ENCODE measurements around the gene BCL6. TPM values are rescaled to one million over a fixed set of nuclear protein-coding genes. Genes with fewer than 3 reads are reported as not detected.

Gene BCL6
- total and polyA plus RNA-seq, 9 of the 15 experiments (the other 6 are each of a cell fraction or from before 2014, with no cell fraction given): 0.08 to 3.5 (median 1.6) TPM

DNA sequence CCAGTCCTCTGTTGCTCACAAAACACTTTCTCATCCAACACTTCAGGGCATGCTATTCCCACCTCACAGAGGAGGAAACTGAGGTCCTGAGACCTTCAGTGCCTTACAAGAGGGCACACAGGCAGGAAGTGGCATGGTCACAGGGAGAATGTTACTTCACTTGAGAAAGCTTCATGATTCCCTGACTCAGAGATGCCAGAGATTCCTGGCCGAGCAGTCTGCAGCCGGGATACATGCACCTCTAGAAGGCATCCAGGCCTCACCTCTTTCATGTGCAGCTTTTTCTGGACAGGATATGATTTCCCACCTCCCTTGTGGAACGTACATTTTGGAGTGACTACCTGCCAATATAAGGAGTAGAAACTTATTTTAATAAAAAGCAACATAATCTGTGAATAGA, 72.3 kb downstream of the BCL6 start:
- intact Hi-C loops (cut with micrococcal nuclease) (no loop called here), in situ Hi-C loops (cut with MboI) (no loop called here)
- no peak for DNase-seq (ENCODE audit: extremely low read depth in 1 of 4, low spot score in 3 of 4)
- Histone ChIP-seq H3K9me3 (replicated peaks; ENCODE audit: control insufficient read depth, insufficient read depth, low read depth, low read length) (no peaks in the 10 kb centered on the region), H2AFZ (ENCODE audit: low read depth, low read length) (no peak overlapping the region), H4K20me1 (replicated peaks; ENCODE audit: control insufficient read depth, insufficient read depth, low read length) (no peaks in the 10 kb centered on the region), H3K79me2 (ENCODE audit: control insufficient read depth, insufficient read depth, low read length) (no peaks in the 10 kb centered on the region), H3K27ac (ENCODE audit: extremely low read depth, low read depth, low read length) (no peak overlapping the region), H3K27me3 (ENCODE audit: control insufficient read depth in 2 of 2, insufficient read depth in 2 of 2, low read length in 2 of 2) (peaks cover 0 to 13% of the 10 kb centered on the region in 2 experiments; a peak in 2 of 5 replicates), H3K4me1 (replicated peaks in 1 of 2; ENCODE audit: control insufficient read depth in 2 of 2, insufficient read depth in 2 of 2, low read length in 2 of 2) (0 out of 5 replicates have a peak, but pooled peaks cover 0 to 3% of the 10 kb centered on the region in 2 experiments), H3K4me2 (ENCODE audit: insufficient read depth, low read length) (no peak overlapping the region), H3K9ac (ENCODE audit: insufficient read depth in 1 of 2, low read depth in 2 of 2, low read length in 2 of 2) (no peak overlapping the region), H3K4me3 (no peak overlapping the region), H3K9me1 (ENCODE audit: control insufficient read depth, insufficient read depth, low read length) (no peaks in the 10 kb centered on the region), H3K36me3 (ENCODE audit: control insufficient read depth, insufficient read depth, low read length) (no peaks in the 10 kb centered on the region)
- ChIA-PET POLR2A (interaction anchor here (1.3 kb wide), 1 partner anchor 9 kb away, joined by 3 read pairs; no protein-coding TSS in a partner anchor), CTCF (ENCODE audit: low intra/inter-chr PET ratio) (no interaction called here)
- FAIRE-seq: no peak
- no TSS peak for BruUV-seq (replicated peaks)
- 0% methylated on average over 3 of the region's 3 CpGs for WGBS (ENCODE audit: insufficient coverage, low coverage, missing lambda C conversion rate)
- ATAC-seq: no peak
- TF ChIP-seq ZBTB17 (CRISPR knock-in tag; IDR thresholded peaks at IDR 0.05) (no peak), ZNF408 (CRISPR knock-in tag; IDR thresholded peaks at IDR 0.05; ENCODE audit: low read depth) (no peak), BMI1 (IDR thresholded peaks at IDR 0.05; ENCODE audit: low read length) (no peak), XRCC4 (IDR thresholded peaks at IDR 0.05; ENCODE audit: extremely low read depth, insufficient read depth, insufficient read length) (no peak), XRCC5 (IDR thresholded peaks at IDR 0.05; ENCODE audit: low read depth, low read length) (no peak), PML (IDR thresholded peaks at IDR 0.05; ENCODE audit: low read length) (no peak), HIVEP1 (CRISPR knock-in tag; IDR thresholded peaks at IDR 0.05) (no peak), NEUROD1 (IDR thresholded peaks at IDR 0.05; ENCODE audit: borderline replicate concordance, low read depth, low read length, partially characterized antibody) (no peak), ZFPM2 (CRISPR knock-in tag; IDR thresholded peaks at IDR 0.05) (no peak), EP400 (IDR thresholded peaks at IDR 0.05) (no peak)
- TF ChIP-seq, protein P1, sequence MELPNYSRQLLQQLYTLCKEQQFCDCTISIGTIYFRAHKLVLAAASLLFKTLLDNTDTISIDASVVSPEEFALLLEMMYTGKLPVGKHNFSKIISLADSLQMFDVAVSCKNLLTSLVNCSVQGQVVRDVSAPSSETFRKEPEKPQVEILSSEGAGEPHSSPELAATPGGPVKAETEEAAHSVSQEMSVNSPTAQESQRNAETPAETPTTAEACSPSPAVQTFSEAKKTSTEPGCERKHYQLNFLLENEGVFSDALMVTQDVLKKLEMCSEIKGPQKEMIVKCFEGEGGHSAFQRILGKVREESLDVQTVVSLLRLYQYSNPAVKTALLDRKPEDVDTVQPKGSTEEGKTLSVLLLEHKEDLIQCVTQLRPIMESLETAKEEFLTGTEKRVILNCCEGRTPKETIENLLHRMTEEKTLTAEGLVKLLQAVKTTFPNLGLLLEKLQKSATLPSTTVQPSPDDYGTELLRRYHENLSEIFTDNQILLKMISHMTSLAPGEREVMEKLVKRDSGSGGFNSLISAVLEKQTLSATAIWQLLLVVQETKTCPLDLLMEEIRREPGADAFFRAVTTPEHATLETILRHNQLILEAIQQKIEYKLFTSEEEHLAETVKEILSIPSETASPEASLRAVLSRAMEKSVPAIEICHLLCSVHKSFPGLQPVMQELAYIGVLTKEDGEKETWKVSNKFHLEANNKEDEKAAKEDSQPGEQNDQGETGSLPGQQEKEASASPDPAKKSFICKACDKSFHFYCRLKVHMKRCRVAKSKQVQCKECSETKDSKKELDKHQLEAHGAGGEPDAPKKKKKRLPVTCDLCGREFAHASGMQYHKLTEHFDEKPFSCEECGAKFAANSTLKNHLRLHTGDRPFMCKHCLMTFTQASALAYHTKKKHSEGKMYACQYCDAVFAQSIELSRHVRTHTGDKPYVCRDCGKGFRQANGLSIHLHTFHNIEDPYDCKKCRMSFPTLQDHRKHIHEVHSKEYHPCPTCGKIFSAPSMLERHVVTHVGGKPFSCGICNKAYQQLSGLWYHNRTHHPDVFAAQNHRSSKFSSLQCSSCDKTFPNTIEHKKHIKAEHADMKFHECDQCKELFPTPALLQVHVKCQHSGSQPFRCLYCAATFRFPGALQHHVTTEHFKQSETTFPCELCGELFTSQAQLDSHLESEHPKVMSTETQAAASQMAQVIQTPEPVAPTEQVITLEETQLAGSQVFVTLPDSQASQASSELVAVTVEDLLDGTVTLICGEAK (IDR thresholded peaks at IDR 0.05): no peak
- TF ChIP-seq, protein P1 (CRISPR knock-in tag; IDR thresholded peaks at IDR 0.05): no peak
- TF ChIP-seq, protein P2, sequence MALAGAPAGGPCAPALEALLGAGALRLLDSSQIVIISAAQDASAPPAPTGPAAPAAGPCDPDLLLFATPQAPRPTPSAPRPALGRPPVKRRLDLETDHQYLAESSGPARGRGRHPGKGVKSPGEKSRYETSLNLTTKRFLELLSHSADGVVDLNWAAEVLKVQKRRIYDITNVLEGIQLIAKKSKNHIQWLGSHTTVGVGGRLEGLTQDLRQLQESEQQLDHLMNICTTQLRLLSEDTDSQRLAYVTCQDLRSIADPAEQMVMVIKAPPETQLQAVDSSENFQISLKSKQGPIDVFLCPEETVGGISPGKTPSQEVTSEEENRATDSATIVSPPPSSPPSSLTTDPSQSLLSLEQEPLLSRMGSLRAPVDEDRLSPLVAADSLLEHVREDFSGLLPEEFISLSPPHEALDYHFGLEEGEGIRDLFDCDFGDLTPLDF (CRISPR knock-in tag; IDR thresholded peaks at IDR 0.05): no peak
